ENCODE data around the gene ADAMTSL1.

ADAMTSL1 gene

DNA sequence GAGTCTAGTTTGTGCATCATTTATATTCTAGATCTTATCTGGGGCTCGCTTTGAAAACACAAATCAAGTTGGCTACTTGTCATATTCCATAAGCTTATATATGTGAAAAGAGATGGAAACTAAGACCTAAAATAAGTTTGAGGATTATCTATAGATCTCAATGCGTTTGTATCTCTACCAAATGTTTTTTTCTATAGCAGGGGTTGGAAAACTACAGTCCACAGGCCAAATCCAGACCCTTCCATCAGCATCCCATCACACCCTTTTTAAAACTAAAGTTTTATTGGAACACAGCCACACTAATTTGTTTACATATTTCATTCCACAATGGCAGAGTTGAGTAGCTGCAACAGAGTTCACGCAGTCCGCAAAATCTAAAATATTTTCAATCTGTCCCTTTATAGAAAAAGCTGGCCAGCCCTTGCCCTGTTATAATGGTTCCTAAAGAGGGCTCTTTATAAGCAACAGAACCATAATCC is 230.0 kb downstream of the ADAMTSL1 start:
- DNase-seq = no peak

DNA sequence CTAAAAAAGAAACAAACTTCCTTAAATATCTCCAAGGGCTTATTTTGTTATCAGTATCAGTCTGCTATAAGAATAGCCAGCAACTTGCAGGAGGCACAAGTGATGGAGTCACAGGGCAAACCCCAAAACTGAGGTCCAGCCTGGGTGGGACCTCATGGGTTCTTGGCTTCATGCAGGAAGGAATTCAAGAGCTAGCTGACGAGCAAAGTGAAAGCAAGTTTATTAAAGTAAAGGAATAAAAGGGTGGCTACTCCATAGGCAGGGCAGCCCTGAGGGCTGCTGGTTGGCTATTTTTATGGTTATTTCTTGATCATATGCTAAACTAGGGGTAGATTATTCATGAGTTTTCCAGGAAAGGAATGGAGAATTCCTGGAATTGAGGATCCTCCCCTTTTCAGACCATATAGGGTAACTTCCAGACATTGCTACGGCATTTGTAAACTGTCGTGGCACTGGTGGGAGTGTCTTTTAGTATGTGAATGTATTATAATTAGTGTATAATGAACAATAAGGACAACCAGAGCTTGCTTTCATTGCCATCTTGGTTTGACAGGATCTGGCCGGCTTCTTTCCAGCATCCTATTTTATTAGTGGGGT is 231.9 kb downstream of the ADAMTSL1 start:
- no peak for DNase-seq

DNA sequence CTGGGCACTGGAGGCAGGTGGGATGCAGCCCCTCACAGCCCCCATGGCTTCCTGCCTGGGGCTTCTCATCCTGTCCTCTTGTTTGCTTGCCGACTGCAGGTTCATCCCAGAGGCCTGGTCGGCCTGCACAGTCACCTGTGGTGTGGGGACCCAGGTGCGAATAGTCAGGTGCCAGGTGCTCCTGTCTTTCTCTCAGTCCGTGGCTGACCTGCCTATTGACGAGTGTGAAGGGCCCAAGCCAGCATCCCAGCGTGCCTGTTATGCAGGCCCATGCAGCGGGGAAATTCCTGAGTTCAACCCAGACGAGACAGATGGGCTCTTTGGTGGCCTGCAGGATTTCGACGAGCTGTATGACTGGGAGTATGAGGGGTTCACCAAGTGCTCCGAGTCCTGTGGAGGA is 232.7 kb downstream of the ADAMTSL1 start:
- no peak for DNase-seq

DNA sequence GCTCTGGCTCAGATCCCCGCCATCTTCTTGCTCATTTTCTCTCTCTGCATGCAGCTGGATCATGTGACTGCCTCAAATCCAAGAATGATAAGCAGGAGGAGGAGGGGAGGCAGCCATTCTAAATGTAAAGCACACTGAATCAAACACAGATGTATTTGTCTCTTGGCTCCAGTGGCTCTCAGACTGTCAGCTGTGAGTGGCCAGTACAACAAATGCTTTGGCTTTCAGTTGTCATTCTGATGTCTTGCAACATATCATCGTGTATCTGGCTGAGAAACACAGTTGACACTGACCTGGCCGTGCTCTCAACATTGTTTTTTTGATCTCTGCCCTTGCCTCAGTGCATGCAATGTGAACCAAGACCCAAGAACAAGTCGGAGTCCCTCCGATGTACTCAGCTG is 233.1 kb downstream of the ADAMTSL1 start:
- peak; percentile 51 for DNase-seq

DNA sequence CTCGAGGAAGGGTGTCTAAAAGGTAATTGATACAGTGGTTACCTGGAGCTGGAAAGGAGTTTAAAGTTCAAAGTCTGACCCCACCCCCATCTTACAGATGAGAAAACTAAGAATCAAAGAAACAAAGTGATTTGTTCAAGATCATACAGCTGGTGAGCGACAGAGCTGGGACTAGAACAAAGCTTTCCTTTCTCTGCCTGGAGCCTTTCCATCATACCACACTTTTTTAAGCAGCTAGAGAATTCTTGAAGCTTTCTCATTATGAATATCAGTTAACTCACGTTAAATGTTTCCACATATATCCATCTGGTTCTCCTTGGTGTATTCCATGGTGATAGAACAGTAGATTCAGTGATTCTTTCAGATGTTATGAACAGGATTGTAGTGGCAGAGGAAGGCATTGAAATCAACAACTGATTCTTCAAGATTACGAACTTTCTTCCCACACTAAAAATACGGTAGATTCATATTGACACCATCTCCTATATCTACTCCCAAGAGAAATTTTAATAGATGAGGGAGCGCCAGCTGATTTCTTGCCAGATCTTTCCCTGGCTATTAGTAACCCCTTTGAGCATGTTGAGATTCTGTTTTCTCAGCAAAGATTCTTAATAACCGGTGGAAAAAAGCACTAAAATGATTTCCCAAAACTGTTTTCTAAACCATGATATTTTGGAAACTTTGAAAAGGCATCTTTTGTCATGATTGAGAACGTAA is 233.7 kb downstream of the ADAMTSL1 start:
- DNase-seq = no peak

DNA sequence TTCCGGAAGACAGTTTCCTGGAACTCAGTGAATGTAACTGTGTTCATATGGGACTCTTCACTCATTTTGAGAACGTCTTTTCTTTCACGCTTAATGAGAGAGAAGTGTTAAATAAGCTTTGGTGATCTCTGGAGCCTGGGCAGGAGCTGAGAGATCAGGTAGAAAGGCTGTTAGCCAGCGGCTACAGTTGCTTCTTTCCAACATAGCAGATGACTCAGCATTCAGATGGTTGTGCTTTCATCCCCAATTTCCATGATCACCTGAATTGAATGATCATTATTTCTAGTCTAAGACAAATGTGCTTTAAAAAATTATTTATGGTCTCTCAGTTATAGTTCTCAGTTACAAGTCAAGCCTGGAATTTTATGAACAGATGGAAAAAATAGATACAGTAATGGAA is 234.5 kb downstream of the ADAMTSL1 start:
- no peak for DNase-seq

DNA sequence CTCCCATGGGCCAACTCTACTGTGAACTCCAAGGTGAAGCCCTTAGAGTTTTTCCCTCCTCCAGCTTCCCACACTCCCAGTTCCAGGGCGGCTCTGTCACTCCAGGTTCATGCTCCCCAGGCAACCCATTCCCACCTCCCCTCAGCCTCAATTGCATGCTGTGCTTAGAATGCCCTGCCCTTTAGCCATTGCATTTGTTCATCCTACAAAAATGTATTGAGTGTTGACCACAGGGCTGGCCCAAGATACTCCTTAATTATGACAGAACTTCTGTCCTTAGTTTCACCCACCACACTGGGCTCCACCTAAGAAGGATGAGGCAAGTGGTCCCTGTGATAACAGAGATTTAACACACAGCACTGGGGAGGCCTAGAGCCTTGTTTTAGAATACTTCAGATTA is 236.1 kb downstream of the ADAMTSL1 start:
- DNase-seq = no peak

DNA sequence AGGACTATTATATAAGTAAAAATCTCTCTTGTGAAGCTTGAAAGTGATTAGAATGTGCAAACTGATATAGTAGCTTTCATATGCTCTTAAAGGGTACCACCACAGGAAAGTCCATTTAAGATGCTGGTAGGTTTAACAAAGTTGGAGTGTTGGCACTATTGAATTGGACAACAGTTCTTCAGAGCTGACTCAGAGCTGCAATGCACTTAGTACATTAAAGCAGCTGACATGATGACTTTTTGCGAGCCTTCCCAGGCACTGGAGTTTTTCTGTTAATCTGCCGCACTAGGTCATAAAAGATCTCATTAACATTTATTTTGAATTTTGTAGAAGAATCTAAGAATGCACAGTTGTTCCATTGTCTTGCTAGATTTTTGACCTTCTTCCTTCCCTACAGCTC is 243.8 kb downstream of the ADAMTSL1 start:
- DNase-seq = no peak

DNA sequence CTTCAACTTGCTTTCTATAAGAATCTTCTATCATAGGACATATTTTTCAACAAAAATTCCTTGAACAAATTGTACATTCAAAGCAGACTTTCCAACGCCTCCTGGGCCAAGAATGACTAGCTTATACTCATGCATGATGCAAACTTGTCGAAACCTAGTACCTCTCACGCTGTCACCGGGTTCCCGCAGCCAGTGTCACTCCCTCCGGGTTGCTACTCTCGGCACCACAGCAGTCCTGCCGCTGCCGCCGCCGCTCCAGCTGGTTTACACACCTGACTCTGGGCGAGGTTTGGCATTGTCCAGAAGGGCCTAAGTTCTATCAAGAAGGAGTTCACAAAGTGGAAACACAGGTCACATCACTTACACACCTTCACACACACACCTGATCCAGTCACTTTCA is 244.4 kb downstream of the ADAMTSL1 start:
- no peak for DNase-seq

DNA sequence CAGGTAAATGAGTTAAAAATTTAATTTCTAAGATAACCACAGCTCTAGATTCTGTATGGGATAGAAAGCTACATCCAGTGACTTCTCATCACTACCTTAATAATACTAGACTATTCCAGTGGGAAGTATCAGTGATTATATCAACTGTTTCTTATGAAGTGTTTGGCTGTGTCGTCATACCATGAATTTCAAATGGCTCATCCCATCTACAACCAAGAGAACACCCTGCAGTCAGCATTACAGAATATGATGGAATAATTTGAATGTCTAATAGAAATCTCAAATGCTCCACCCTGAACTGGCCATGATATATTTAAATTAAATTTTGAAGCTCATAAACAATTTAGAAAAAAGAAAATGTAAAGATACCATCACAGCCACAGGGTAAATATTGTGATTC is 245.0 kb downstream of the ADAMTSL1 start:
- DNase-seq = no peak

DNA sequence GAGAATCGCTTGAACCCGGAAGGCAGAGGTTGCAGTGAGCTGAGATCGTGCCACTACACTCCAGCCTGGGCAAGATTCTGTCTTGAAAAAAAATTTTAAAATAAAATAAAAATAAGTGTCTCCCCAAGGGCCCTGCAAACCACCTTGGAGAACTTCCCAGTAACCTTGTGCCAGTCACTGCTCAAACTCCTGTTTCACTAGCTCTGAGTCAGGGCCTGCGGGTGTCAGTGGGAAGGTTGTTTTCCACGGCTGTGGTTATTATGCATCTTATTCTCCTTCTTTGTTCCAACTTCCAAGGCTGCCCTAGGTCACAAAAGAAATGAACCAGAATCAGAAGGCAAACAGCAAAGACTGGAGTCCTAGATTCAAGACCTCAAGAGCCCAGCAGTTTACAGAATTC is 246.7 kb downstream of the ADAMTSL1 start:
- no peak for DNase-seq

DNA sequence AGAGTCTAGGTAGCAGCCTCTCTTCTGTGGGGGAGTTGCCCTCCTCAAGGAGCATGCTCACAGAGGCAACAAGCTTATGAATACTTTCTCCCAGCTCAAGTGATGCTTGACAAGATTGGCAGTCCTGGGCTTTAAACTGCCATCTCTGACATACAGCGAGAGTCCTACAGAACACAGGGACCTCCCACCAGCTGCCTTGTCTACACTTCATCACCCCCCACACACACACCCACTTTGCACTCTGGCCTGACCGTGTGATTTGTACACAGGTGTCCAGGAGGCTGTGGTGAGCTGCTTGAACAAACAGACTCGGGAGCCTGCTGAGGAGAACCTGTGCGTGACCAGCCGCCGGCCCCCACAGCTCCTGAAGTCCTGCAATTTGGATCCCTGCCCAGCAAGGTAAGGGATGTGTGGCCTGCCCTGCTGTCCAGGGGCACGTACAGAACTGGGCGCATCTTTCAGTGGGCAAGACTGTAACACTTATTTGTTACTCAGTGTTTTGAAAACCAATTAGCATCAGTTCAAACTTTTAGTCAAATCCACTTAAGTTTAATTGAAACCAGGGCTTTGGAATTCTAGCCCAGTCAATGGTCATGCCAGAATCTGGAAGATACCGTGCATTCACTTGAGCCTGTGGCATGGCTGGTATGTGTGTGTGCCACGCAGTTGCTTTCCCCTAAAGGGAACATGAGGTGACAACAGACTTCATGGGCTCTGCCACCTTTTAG is 247.5 kb downstream of the ADAMTSL1 start:
- DNase-seq = no peak

DNA sequence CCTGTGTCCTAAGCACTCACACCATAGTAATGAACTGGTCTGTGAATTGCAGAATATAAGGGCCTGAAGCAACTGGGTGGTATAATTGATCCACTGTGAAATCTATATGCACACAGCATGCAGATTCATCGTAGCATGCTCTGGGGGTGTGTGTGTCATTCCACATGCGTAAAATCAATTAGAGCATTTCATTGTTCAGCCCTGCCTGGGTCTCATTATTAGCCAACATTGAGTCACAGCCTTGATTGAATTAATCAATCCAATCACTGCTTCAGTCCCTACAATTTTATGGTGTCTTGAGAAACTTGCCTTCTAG is 248.0 kb downstream of the ADAMTSL1 start:
- no peak for DNase-seq

DNA sequence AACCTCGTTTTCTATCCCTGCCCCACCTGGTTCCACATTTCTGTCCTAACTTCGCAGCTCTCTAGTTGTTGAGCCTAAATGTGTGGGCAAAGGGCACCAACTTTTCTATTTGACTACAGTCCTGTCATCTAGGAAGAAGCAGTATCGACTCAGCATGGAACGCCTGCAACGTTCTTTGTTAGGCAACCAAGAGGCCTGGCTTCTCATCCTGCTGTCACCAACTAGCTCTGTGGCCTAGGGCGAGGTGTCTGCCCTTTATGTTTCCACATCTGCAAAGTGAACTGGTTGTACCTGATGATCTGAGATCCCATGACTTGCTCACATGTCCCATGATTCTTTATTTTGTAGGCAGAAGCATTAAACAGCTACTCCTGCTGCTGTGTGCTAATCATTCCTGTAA is 248.9 kb downstream of the ADAMTSL1 start:
- no peak for DNase-seq

DNA sequence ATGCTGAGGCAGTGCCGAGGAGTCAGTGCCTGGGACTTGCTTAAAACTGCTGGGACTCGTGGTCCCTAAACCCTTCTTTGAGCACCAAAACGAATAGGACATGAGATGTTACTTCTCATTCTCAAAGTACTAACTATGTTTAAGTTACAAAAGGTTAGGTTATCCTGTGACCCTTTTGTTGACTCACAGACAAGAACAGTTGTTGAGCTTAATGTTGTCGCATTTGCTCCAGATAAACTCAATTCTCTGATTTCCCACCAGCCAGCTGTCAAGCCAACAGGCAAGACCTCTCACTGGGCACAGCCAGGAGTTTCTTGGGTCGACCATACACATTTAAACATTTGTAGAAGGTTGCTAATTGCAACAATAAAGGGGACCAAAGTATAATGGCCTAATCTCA is 249.4 kb downstream of the ADAMTSL1 start:
- DNase-seq = no peak

DNA sequence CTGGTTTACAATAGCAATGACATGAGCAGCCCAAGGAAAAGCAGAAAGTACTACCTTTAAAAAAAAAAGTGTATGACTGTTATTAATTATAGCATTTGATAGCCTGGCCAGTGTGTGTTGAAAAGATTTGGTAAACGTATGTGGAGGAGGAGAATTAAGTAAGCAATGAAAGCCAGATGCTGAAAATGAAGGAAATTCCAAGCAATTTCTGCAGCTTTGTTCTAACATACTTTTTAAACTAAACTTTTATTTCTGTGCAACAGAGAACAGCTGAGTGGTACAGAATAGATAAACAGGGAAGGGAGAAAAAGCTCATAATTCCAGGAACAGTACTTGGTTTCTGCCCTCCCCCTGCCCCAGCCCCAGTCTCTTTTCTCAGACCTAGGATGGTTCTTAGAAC is 252.6 kb downstream of the ADAMTSL1 start:
- DNase-seq = no peak

DNA sequence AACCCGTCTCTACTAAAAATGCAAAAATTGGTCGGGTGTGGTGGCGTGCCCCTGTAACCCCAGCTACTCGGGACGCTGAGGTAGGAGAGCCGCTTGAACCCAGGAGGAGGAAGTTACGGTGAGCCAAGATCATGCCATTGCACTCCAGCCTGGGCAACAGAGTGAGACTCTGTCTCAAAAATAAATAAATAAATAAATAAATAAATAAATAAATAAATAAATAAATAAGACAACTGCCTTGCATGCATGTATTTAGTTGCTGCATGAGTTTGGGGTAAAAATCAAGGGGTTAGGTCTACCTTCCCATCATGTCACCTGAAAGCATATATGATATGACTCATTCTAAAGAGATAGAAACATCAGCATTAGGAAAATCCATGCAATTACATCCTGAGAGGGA is 254.0 kb downstream of the ADAMTSL1 start:
- no peak for DNase-seq

DNA sequence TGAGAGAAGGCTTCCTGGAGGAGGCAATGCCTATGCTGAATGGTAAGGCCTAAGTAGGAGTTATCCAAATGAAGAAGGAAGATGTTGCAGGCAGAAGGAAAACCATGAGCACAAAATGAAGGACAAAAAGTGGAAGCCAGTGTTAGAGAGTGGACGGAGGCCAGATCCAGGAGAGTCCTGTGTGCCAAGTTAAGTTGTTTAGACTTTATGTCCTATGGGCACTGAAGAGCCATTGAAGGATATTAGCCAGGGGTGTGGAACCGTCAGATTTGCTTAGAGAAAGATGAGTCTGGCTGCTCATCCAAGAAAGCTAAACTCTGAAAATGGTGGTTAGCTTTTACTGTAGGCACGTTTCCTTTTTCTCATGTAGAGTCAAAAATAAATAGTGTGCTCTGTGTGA is 254.7 kb downstream of the ADAMTSL1 start:
- no peak for DNase-seq

DNA sequence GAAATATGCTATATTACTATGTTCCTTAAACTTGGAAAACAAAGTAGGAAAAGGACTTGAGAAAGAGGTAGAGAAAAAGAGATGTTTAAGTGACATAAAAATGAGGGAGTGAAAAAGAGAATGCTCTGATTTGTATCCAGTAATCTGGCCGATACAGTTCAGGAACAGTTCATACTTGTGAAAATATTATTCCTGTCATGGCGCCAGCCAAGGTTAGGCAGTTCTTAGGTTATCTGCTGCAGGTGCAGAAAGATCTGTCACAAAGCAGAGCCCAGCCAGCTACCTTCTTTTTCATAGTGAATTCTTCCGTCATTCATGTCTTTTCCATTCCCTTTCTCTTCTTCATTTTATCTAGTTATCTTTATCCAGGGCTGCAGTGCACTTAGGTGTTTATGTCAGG is 256.3 kb downstream of the ADAMTSL1 start:
- no peak for DNase-seq

DNA sequence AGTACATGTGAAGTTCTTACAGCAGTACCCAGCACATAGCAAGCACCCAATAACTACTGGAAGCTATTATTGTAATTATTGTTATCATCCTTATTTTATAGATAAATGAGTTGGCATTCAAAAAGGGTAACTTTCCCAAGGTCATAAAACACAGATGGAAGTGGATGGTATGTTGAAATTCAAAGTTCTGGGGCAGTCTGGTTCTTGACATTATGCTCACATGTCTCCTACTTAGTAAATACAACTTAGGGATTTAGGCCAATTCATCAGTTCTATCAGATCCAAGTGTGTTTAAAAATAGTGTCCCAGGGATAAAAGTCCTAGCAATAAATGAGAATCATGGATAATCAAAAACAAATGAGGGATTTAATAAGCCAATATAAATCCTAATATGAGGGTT is 265.2 kb downstream of the ADAMTSL1 start:
- no peak for DNase-seq

DNA sequence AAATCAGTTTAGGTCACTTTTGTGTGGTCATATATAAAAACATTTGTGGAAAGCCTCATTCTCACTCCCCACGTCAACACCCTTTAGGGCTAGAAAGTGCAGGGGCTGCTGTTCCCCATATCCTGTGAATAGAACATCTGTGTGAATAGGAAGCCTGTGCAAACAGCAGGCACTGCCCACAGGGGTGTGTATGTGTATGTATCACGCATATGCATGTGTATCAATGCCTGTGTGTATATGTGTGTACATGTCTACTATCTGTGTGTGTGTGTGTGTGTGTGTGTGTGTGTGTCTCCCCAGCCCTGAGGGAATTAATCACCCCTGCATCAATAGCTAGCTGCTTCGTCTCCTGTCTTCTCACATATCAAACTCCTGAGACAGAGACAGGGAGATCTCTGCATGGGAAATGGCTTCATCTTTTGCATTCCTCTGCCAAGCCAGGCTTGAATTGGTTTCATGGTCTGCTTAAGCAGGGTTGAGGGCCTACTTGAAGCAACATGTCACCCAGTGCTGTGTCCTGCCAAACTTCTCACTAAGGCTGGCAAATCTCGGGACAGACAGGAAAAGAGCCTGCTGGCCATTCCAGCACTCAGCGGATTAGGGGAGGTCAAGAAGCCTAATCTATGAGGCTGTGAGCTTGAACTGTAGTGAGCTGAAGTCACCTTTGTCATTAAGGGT is 265.8 kb downstream of the ADAMTSL1 start:
- DNase-seq = no peak

DNA sequence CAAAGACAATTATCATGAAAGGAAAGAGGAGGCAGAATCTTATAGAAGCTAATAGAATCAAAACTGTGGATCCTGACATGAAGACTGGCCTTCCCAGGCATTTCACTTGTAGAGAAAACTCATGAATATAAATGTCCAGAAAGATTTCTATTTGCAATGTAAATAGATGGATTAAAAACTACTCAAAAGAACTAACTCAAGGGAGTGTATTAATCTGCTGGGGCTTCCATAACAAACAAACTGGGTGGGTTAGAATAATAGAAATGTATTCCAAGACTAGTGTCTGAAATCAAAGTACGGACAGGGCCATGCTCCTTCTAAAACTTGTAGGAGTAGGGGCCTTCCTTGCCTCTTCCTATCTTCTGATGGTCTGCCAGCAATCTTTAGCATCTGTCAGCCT is 267.4 kb downstream of the ADAMTSL1 start:
- DNase-seq = no peak

DNA sequence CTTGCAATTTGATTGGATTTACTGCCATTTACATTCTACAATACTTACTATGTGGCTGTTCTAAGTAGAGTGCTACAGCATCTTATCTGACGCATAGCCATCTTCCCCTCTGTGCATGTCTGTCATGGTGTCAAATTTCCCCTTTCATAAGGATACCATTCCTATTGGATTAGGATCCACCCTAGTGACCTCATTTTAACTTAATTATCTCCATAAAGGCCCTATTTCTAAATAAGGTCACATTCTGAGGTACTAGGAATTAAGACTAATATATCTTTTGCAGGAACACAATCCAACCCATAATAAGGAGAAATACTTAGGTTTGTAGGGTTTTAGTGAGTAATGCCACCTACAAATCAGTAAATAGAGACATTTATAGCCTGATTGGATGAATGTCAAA is 268.0 kb downstream of the ADAMTSL1 start:
- DNase-seq = no peak

DNA sequence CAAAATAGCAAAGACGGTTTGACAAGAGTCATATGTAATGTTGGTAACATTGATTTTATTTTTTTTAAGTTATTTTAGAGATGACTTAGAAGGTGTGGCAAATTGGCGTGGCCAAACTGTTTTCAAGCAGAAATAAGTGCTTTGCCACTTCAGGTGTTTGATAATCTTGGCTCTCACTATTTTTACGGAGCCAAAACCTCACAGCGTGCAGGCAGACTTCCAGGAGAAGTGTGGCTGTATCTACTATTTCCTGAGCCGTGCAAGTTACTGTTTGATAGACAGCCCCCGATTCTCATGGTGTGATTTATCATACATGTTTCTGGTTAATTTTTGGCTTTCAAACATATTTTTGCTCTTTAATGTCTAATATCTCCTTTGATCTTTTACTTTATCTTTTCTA is 269.5 kb downstream of the ADAMTSL1 start:
- DNase-seq = no peak
